ENCODE measurements around the gene TBX3. TPM values are rescaled to one million over a fixed set of nuclear protein-coding genes. Genes with fewer than 3 reads are reported as not detected.

TBX3 gene
- total RNA-seq, 1 donor from 2014 or later: 3.0 TPM

DNA sequence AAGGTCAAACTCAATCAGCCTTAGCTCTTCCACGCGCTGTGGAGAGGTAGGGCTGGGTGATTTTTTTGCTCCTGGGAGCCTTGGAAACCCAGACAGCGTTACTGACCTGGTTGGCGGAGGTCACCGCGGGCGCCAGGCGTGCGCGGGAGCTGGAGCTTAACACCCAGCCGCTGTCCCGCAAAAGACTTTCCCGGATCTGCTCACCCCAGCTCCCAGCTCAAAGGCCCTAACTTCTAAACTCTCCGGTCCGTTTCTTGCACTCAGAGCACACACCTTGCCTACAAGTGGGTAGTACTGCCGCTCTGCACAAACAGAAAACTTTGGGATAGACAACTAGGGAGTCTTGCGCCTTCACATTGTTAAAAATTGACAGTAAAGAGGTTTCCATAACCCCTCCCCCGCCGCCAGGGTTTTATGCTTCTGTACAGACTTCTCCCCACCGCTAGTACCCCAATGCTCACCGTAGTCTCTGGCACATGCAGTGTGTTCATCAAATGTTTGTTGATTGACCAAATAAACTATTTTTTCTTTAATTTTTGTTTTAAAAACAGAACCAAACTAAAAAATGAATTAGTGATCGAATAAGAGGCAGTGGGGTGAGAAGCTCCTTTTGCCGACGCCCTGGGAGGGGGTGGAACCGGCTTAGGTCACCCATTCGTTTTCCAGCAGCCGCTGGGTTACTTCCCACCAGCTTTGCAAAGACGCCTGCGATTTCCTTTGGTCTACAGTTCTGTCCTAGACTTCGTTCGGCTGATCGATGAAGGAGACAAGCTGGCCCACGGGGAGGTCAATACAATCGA lies 12.7 kb upstream of the TBX3 start:
- no peak for DNase-seq
- H3K4me1 Mint-ChIP-seq (ENCODE audit: low read depth, unreplicated experiment): peaks cover 1% of the 10 kb centered on the region
- peaks cover 64% of the 10 kb centered on the region for H3K27me3 Mint-ChIP-seq (ENCODE audit: unreplicated experiment)

DNA sequence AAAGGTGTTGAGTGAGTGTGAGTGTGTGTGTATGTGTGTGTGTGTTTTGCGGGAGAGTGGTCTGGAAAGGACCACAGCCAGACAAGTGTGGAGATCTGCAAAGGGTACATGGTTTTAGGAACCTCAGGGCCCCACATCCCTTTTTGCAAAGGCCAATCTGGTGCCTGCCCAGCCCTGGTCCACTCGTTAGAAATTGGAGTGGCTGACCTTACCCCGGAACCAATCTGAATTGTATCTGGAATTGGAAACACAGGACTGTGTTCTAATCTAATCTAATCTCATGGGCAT lies 11.3 kb upstream of the TBX3 start:
- Mint-ChIP-seq H3K27me3 (ENCODE audit: unreplicated experiment) (peaks cover 64% of the 10 kb centered on the region), H3K36me3 (ENCODE audit: unreplicated experiment) (no peaks in the 10 kb centered on the region)

More for the DNA sequence above, 12.7 kb upstream of the TBX3 start:
- Mint-ChIP-seq H3K4me3 (ENCODE audit: unreplicated experiment) (no peak overlapping the region), H3K27ac (ENCODE audit: unreplicated experiment) (no peak overlapping the region), H3K9me3 (ENCODE audit: unreplicated experiment) (peaks cover 8% of the 10 kb centered on the region), H3K36me3 (ENCODE audit: unreplicated experiment) (no peaks in the 10 kb centered on the region)
- TF ChIP-seq, protein P1, sequence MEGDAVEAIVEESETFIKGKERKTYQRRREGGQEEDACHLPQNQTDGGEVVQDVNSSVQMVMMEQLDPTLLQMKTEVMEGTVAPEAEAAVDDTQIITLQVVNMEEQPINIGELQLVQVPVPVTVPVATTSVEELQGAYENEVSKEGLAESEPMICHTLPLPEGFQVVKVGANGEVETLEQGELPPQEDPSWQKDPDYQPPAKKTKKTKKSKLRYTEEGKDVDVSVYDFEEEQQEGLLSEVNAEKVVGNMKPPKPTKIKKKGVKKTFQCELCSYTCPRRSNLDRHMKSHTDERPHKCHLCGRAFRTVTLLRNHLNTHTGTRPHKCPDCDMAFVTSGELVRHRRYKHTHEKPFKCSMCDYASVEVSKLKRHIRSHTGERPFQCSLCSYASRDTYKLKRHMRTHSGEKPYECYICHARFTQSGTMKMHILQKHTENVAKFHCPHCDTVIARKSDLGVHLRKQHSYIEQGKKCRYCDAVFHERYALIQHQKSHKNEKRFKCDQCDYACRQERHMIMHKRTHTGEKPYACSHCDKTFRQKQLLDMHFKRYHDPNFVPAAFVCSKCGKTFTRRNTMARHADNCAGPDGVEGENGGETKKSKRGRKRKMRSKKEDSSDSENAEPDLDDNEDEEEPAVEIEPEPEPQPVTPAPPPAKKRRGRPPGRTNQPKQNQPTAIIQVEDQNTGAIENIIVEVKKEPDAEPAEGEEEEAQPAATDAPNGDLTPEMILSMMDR (IDR thresholded peaks at IDR 0.05; ENCODE audit: partially characterized antibody, unreplicated experiment): no peak

DNA sequence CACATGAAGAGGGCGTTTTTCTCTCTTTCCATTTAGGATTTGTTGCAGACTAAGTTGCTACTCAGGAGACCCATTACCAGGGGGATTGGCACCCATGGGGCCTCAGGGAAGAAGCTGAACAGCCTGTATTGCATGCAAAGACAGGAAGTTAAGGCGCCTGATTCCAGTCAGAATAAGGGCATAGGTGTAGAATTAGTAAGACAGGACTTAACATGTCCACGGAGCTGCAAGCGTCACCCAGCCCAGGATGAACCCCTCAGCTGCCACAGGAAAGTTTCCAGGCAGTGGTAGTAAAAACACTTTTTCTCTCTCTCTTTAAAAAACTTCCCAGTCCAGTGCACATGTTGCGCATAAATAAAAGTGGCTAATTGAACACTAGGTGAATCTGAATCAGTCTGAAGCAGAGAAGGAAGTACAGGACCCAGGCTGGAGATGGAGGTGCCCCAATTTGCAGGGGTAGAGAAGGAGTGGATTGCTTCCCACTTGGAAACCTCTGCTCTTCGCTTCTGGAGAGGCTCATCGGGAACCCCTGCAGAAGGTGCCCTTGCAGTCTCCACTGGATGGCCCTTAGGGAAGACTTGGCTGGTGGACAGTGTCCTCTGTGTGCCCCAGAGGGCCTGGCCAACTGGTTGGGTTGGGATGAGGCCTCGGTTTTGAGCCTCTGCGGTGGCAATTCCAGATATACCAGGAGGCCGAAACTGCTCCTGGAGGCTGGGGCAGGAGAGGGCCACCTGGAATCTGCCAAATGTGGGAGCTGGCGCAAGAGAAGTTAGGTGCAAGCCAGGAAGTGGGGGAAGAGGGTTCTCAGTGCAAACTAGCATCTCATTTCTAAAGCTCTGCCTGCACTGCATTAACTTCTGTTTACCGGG lies 10.7 kb upstream of the TBX3 start:
- Mint-ChIP-seq H3K27me3 (ENCODE audit: unreplicated experiment) (peaks cover 64% of the 10 kb centered on the region), H3K9me3 (ENCODE audit: unreplicated experiment) (peaks cover 15% of the 10 kb centered on the region), H3K36me3 (ENCODE audit: unreplicated experiment) (no peaks in the 10 kb centered on the region), H3K4me3 (ENCODE audit: unreplicated experiment) (no peak overlapping the region), H3K27ac (ENCODE audit: unreplicated experiment) (no peak overlapping the region), H3K4me1 (ENCODE audit: low read depth, unreplicated experiment) (peaks cover 1% of the 10 kb centered on the region)
- DNase-seq: no peak
- TF ChIP-seq, protein P1 (IDR thresholded peaks at IDR 0.05; ENCODE audit: partially characterized antibody, unreplicated experiment): no peak

More for the DNA sequence above, 11.3 kb upstream of the TBX3 start:
- peaks cover 1% of the 10 kb centered on the region for H3K4me1 Mint-ChIP-seq (ENCODE audit: low read depth, unreplicated experiment)
- TF ChIP-seq, protein P1 (IDR thresholded peaks at IDR 0.05; ENCODE audit: partially characterized antibody, unreplicated experiment): no peak
- H3K4me3 Mint-ChIP-seq (ENCODE audit: unreplicated experiment): no peak overlapping the region
- no peak overlapping the region for H3K27ac Mint-ChIP-seq (ENCODE audit: unreplicated experiment)
- DNase-seq: no peak
- peaks cover 13% of the 10 kb centered on the region for H3K9me3 Mint-ChIP-seq (ENCODE audit: unreplicated experiment)

DNA sequence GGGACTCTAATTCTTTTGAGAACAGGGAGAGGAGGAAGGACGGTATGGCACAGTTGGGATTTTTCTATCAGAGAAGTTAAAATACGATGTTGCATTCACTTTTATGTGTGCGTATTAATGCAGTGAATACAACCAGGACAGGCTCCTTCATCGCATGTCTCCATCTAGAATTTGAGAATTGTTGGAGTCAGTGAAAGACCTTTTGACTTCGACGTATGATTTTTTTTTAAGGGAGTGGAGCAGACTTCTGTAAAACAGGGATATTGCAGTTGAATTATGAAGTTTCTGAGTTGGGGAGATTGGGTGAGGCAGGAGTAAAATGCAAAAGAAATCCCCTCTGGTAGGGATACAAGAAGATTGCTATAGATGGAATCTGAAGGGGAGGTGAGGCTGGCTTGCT lies 9.6 kb upstream of the TBX3 start:
- H3K27me3 Mint-ChIP-seq (ENCODE audit: unreplicated experiment): peaks cover 66% of the 10 kb centered on the region

More for the DNA sequence above, 9.6 kb upstream of the TBX3 start:
- TF ChIP-seq, protein P1 (IDR thresholded peaks at IDR 0.05; ENCODE audit: partially characterized antibody, unreplicated experiment): no peak
- Mint-ChIP-seq H3K9me3 (ENCODE audit: unreplicated experiment) (peaks cover 10% of the 10 kb centered on the region), H3K4me3 (ENCODE audit: unreplicated experiment) (no peak overlapping the region), H3K36me3 (ENCODE audit: unreplicated experiment) (no peaks in the 10 kb centered on the region), H3K27ac (ENCODE audit: unreplicated experiment) (no peak overlapping the region), H3K4me1 (ENCODE audit: low read depth, unreplicated experiment) (peaks cover 1% of the 10 kb centered on the region)
- DNase-seq: no peak

Data from glutamatergic neuron (in vitro differentiated cells).